ENCODE results near the gene OR2S2. TPM values are rescaled to one million over a fixed set of nuclear protein-coding genes. Genes with fewer than 3 reads are reported as not detected.

OR2S2 gene
- total RNA-seq, 3 donors from 2014 or later = not detected

DNA sequence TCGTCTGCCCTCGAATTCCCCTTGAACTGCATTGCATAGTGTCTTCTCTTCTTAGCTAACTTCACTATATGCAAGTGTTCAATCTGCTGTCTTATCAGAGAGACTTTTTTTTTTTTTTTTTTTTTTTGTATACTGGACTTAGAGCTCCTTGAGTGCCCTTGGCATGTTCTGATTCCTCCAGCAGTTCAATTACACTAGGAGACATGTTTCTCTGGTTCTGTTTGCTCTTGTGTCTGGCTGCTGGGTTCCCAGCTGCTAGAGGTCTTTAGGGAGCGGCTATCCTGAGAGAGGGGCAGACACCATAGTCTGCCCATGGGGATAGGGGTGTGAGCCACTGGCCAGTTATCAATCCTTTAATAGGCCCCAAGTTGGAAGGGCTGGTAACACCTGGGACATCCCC is 13.1 kb downstream of the OR2S2 start:
- Histone ChIP-seq H3K36me3 (no peaks in the 10 kb centered on the region), H3K27me3 (no peaks in the 10 kb centered on the region), H3K27ac (peak overlapping the region; percentile 69 to 78), H3K4me1 (peaks cover 0 to 7% of the 10 kb centered on the region in 2 donors), H3K9me3 (no peaks in the 10 kb centered on the region), H3K4me3 (no peak overlapping the region)
- intact Hi-C loops (cut with DNase I; ENCODE audit: low total_unique reads) = no loop called here
- no peak for DNase-seq (ENCODE audit: low spot score in 2 of 2)
- TF ChIP-seq POLR2A (IDR thresholded peaks at IDR 0.05) (no peak), POLR2AphosphoS5 (IDR thresholded peaks at IDR 0.05) (no peak)
- TF ChIP-seq, protein P1, sequence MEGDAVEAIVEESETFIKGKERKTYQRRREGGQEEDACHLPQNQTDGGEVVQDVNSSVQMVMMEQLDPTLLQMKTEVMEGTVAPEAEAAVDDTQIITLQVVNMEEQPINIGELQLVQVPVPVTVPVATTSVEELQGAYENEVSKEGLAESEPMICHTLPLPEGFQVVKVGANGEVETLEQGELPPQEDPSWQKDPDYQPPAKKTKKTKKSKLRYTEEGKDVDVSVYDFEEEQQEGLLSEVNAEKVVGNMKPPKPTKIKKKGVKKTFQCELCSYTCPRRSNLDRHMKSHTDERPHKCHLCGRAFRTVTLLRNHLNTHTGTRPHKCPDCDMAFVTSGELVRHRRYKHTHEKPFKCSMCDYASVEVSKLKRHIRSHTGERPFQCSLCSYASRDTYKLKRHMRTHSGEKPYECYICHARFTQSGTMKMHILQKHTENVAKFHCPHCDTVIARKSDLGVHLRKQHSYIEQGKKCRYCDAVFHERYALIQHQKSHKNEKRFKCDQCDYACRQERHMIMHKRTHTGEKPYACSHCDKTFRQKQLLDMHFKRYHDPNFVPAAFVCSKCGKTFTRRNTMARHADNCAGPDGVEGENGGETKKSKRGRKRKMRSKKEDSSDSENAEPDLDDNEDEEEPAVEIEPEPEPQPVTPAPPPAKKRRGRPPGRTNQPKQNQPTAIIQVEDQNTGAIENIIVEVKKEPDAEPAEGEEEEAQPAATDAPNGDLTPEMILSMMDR (IDR thresholded peaks at IDR 0.05) = no peak

DNA sequence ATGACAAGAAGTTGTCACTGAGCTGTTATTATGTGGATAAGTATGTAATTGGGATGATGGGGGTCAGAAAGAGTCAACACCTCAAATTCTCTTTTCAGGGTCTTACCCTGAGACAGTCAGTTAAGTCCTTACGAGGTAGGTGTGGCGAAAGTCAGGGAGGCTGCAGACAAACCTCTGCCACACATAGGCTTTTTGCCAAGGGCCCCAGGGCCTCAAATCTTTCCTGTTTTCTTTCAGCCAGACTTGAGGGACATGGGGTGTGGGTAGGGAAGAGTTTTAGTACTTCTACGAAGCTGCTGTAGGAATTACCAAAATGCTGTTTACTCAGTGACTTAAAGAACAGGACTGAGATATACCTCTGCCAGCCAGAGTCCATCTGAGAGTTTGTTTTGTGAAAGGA is 13.8 kb downstream of the OR2S2 start:
- Histone ChIP-seq H3K9me3 (no peaks in the 10 kb centered on the region), H3K4me1 (peaks cover 0 to 7% of the 10 kb centered on the region in 2 donors), H3K36me3 (no peaks in the 10 kb centered on the region), H3K27ac (peak overlapping the region; percentile 33 to 69), H3K27me3 (no peaks in the 10 kb centered on the region), H3K4me3 (no peak overlapping the region)
- TF ChIP-seq POLR2A (IDR thresholded peaks at IDR 0.05) = no peak
- no peak for TF ChIP-seq POLR2AphosphoS5 (IDR thresholded peaks at IDR 0.05)
- TF ChIP-seq, protein P1 (IDR thresholded peaks at IDR 0.05) = no peak
- DNase-seq (ENCODE audit: low spot score in 2 of 2) = no peak
- intact Hi-C loops (cut with DNase I; ENCODE audit: low total_unique reads) = no loop called here

DNA sequence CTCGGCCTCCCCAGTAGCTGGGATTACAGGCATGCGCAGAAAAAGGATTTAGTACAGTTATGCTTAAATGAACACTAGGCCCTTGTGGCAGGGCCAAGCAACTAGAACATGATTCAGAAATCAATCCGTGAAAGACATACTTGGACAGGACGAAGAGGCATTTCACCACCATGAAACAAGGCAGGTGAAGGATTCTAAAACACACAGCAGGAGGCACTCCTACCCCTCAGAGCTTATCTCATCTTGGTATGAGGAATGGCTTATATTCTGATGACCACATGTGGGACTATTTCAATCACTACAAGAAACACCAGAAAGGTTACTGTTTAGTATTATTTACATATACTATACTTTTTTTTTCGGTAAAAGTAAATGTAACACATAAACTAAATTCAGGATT is 15.7 kb downstream of the OR2S2 start:
- H3K9me3 ChIP-seq = no peaks in the 10 kb centered on the region
- H3K27ac ChIP-seq = no peak overlapping the region
- H3K4me1 ChIP-seq = peaks cover 0 to 7% of the 10 kb centered on the region in 2 donors
- H3K27me3 ChIP-seq = no peaks in the 10 kb centered on the region
- intact Hi-C loops (cut with DNase I; ENCODE audit: low total_unique reads) = no loop called here
- H3K36me3 ChIP-seq = no peaks in the 10 kb centered on the region
- DNase-seq (ENCODE audit: low spot score in 2 of 2) = no peak
- H3K4me3 ChIP-seq = no peak overlapping the region
- no peak for TF ChIP-seq POLR2A (IDR thresholded peaks at IDR 0.05)
- no peak for TF ChIP-seq POLR2AphosphoS5 (IDR thresholded peaks at IDR 0.05)
- TF ChIP-seq, protein P1 (IDR thresholded peaks at IDR 0.05) = no peak

DNA sequence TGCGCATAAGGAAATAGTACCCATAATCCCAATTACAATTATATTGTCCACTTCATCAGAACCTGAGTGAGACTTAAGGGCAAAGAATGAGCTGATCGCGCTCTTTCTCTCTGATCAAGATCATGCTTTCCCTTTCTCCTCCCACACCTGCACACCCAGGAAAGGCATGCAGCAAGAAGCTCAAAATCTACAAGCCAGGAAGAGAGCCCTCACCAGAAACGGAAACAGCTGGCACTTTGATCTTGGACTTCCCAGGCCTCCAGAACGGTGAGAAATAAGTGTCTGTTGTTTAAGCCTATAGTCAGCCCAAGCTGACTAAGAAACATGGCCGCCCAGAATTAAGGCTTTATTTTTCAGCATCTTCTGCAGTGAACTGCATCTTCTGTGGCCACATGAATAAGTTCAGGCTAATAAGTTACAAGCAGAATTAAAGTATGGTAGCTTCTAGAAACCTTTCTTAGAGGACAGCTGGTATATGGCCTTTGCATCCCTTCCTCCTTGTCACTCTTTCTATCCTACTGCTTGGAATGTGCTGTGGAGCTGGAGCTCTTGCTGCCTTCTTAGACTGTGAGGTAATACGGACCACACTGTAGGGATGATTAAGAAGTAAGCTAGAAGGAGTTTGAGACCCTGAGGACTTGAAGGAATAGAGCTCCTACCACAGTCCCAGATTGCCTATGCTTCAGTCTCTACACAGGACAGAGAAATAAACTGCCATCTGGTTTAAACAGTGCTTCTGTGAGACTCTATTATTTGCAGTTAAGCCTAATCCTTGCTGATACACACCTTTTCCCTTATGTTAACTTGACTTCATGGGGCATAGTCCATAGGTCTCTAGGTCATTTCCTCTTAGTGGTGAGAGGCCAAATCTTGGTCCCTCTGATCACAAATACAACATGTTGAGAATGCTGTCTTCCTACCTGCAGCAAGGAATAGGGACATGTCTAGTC is 17.2 kb downstream of the OR2S2 start:
- no peak for DNase-seq (ENCODE audit: low spot score in 2 of 2)
- no peaks in the 10 kb centered on the region for H3K27me3 ChIP-seq
- H3K9me3 ChIP-seq = no peaks in the 10 kb centered on the region
- H3K27ac ChIP-seq = no peak overlapping the region
- TF ChIP-seq POLR2AphosphoS5 (IDR thresholded peaks at IDR 0.05) = no peak
- TF ChIP-seq POLR2A (IDR thresholded peaks at IDR 0.05) = no peak
- TF ChIP-seq, protein P1 (IDR thresholded peaks at IDR 0.05) = no peak
- intact Hi-C loops (cut with DNase I; ENCODE audit: low total_unique reads) = no loop called here
- H3K36me3 ChIP-seq = no peaks in the 10 kb centered on the region
- H3K4me1 ChIP-seq = peaks cover 0 to 7% of the 10 kb centered on the region in 2 donors
- no peak overlapping the region for H3K4me3 ChIP-seq

DNA sequence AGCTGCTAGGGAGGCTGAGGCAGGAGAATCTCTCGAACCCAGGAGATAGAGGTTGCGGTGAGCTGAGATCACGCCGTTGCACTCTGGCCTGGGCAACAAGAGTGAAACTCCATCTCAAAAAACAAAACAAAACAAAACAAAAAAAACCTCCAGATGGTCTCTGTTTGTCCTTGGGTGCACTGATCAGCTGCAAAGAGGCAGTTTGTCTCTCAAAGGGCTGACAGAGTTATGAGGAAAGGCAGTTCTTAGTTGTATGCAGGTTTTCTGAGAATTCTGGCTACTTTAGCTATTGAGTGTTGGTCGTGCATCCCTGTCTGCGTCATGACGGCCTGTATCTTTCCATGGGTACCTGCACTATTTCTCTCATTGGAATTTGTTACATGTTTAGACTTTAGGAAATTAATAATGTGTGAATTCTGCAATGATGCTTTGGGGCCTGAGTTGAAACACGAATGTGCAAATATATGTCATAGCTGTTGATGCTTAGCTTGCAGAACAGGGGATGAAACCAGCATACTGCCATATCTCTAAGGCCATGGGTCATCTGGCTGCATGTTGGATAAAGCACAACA is 18.2 kb downstream of the OR2S2 start:
- H3K36me3 ChIP-seq = no peaks in the 10 kb centered on the region
- H3K27me3 ChIP-seq = no peaks in the 10 kb centered on the region
- H3K27ac ChIP-seq = no peak overlapping the region
- H3K4me1 ChIP-seq = peaks cover 0 to 1% of the 10 kb centered on the region in 2 donors
- TF ChIP-seq, protein P1 (IDR thresholded peaks at IDR 0.05) = no peak
- TF ChIP-seq POLR2AphosphoS5 (IDR thresholded peaks at IDR 0.05) (no peak), POLR2A (IDR thresholded peaks at IDR 0.05) (no peak)
- H3K9me3 ChIP-seq = no peaks in the 10 kb centered on the region
- no peak overlapping the region for H3K4me3 ChIP-seq
- intact Hi-C loops (cut with DNase I; ENCODE audit: low total_unique reads) = no loop called here
- DNase-seq (ENCODE audit: low spot score in 2 of 2) = no peak
